Femur (tissue), 1 donor: Measurements from ENCODE around the gene SLC10A1.
"Not testable (repeated sequence)": the region's sequence is repeated elsewhere in the genome, so short reads cannot be mapped to it uniquely, and the experiment has no call there.

Source experiments
- DNase-seq: peaks from one replicate; pipeline ENCODE4 v3.0.0-alpha.2; 2017

SLC10A1 gene

GRCh38 chr14:69767369-69767999 lies 29.6 kb downstream of the SLC10A1 start:
- peak; percentile 97 for DNase-seq

- peak; percentile 98 for DNase-seq
These were observed 30.1 kb downstream of the SLC10A1 start, which contains the start of gene SRSF5 for GRCh38 chr14:69766984-69767368. TSS of gene SRSF5 (plus strand) at chr14:69767142. CDS start at chr14:69768157, 1,015 bp downstream.

GRCh38 chr14:69763761-69764510 lies 33.1 kb downstream of the SLC10A1 start:
- DNase-seq, result no peak

GRCh38 chr14:69760810-69761209 lies 36.2 kb downstream of the SLC10A1 start:
- DNase-seq, result no peak

- no peak for DNase-seq
These were observed 40.7 kb downstream of the SLC10A1 start for GRCh38 chr14:69756298-69756697.

GRCh38 chr14:69755784-69756183 lies 41.3 kb downstream of the SLC10A1 start:
- DNase-seq, result no peak

GRCh38 chr14:69755296-69755695 lies 41.7 kb downstream of the SLC10A1 start:
- DNase-seq, result no peak

GRCh38 chr14:69754487-69754886 lies 42.6 kb downstream of the SLC10A1 start:
- DNase-seq, result no peak

- no peak for DNase-seq
These were observed 43.2 kb downstream of the SLC10A1 start for GRCh38 chr14:69753860-69754259.

- DNase-seq, result no peak
These were observed 44.3 kb downstream of the SLC10A1 start for GRCh38 chr14:69752773-69753172.

GRCh38 chr14:69750495-69750894 lies 46.5 kb downstream of the SLC10A1 start:
- no peak for DNase-seq

GRCh38 chr14:69749956-69750355 lies 47.1 kb downstream of the SLC10A1 start:
- DNase-seq, result no peak

GRCh38 chr14:69741055-69741454 lies 56.0 kb downstream of the SLC10A1 start:
- DNase-seq, result no peak

GRCh38 chr14:69736405-69736804 lies 60.6 kb downstream of the SLC10A1 start:
- DNase-seq, result not testable (repeated sequence)

GRCh38 chr14:69731919-69732598 lies 65.0 kb downstream of the SLC10A1 start:
- not testable (repeated sequence) for DNase-seq

- no peak for DNase-seq
These were observed 69.2 kb downstream of the SLC10A1 start for GRCh38 chr14:69727860-69728259.

- peak; percentile 90 for DNase-seq
These were observed 70.1 kb downstream of the SLC10A1 start for GRCh38 chr14:69726761-69727511.
